ENCODE data around the gene SH3BGRL2. TPM values are rescaled to one million over a fixed set of nuclear protein-coding genes. Genes with fewer than 3 reads are reported as not detected.

SH3BGRL2 gene
- total and polyA plus RNA-seq, 2 of the 8 experiments (the other 6 are each of a cell fraction or from before 2014, with no cell fraction given) = 6.0 to 20.3 TPM

GRCh38 chr6:79706527-79706926 lies 75.4 kb downstream of the SH3BGRL2 start (continued):
- TF ChIP-seq TCF12 (IDR thresholded peaks at IDR 0.05; ENCODE audit: low read depth, low read length) (no peak), RXRA (IDR thresholded peaks at IDR 0.05; ENCODE audit: insufficient read depth, low read depth, low read length) (no peak), TEAD4 (IDR thresholded peaks at IDR 0.05; ENCODE audit: low read depth, low read length) (no peak), ATF3 (IDR thresholded peaks at IDR 0.05; ENCODE audit: insufficient read depth, low read depth, low read length) (no peak), BRCA1 (IDR thresholded peaks at IDR 0.05; ENCODE audit: low read depth, low read length) (no peak), SP4 (IDR thresholded peaks at IDR 0.05; ENCODE audit: low read length) (no peak)

All from H1 (cell line).